Uterus (tissue), 4 donors: ENCODE data around the gene LBH. TPM values are rescaled to one million over a fixed set of nuclear protein-coding genes. Genes with fewer than 3 reads are reported as not detected.
"Not testable (repeated sequence)": the region's sequence is repeated elsewhere in the genome, so short reads cannot be mapped to it uniquely, and the experiment has no call there.

Experiments used
- DNase-seq, 2 donors: peaks; one replicate each; pipeline ENCODE4 v3.0.0-alpha.2; 2019 to 2020
- H3K27ac ChIP-seq, 2 donors: fragments of 200-600 bp; sonication (generic); 1 replicate in 1 of 2; 2 replicates in 1 of 2; pipeline ENCODE4 v1.5.1; 2016 to 2018
- H3K27me3 ChIP-seq, 2 donors: fragments of 200-600 bp; sonication (generic); one replicate each; pipeline ENCODE4 v1.5.1; 2018 to 2019; ENCODE audit warnings: control low read depth in 1 of 2
- H3K36me3 ChIP-seq, 2 donors: fragments of 200-600 bp; sonication (generic); one replicate each; pipeline ENCODE4 v1.5.1; 2019; ENCODE audit warnings: control low read depth in 1 of 2
- H3K4me1 ChIP-seq, 2 donors: fragments of 200-600 bp; sonication (generic); one replicate each; pipeline ENCODE4 v1.5.1; 2018 to 2019; ENCODE audit warnings: control low read depth in 1 of 2
- H3K4me3 ChIP-seq, 2 donors: fragments of 200-600 bp; sonication (generic); 1 replicate in 1 of 2; 2 replicates in 1 of 2; pipeline ENCODE4 v1.5.1; 2018 to 2019; ENCODE audit warnings: mild to moderate bottlenecking in 1 of 2
- H3K9me3 ChIP-seq, 2 donors: fragments of 200-600 bp; sonication (generic); one replicate each; pipeline ENCODE4 v1.5.1; 2019; ENCODE audit warnings: control low read depth in 1 of 2
- POLR2A ChIP-seq, 2 donors: fragments of 450-650 bp; IDR thresholded peaks; one replicate each; pipeline ENCODE4 v1.6.1; 2016; ENCODE audit warnings: antibody characterized with exemption in 2 of 2, mild to moderate bottlenecking in 1 of 2, moderate library complexity in 1 of 2
- intact Hi-C: fragments of 100-400 bp; cut with DNase I; formaldehyde crosslinking; loops from one replicate; pipeline ENCODE4 v1.15.1; 2023; ENCODE audit warnings: low total_unique reads
- total RNA-seq, 4 donors: library from RNA; depleted of rRNA in 3 of 4; stranded (reverse); fragments of >200 nt in 3 of 4; gene quantifications; one replicate each; pipeline versions ENCODE4 v1.1.0 to v1.2.4, GENCODE V29; 2014 to 2023
- TF ChIP-seq, protein P1 (sequence below), 4 experiments: fragments of 200-600 bp in 2 of 4; fragments of 450-650 bp in 2 of 4; sonication (generic) in 2 of 4; IDR thresholded peaks; one replicate each; pipeline ENCODE4 v1.5.1; 2016 to 2019; ENCODE audit warnings: antibody characterized with exemption in 4 of 4, mild to moderate bottlenecking in 2 of 4, moderate library complexity in 1 of 4
- donor health status: DM: yes; HTN: yes; CAD: no.

The LBH gene
- total RNA-seq, 4 donors from 2014 or later, result 30.7 to 94.3 (median 64.5) TPM

DNA sequence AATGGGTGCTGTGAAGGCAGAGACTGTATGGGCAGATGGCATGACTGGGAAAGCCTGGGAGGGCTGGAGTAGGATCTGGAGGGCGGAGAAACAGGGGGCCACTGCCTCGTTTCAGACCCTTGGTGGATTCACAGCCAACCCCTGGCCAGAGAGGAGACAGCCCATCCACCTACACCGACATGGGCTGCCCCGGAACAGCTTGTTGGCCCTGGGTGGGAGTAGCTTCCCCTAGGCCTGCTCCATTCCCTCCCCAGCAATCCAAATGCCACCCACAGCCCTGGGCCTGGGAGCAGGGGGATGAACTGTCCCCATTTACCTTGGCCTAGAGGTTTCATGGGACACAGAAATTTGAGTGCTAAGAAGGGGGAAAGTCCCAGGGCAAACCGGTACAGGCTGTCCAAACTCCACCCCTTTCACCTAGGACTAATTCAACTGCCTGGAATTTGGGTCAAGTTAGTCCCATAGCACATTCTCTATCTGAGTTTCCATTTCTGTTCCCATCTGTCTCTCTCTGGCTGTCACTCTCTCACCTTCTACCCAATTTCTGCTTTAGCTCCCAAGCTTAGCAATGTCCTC lies 37.0 kb downstream of the LBH start:
- peak overlapping the region in 1 of 2 donors; percentile 5 for H3K27ac ChIP-seq
- no peak for DNase-seq
- TF ChIP-seq, protein P1, sequence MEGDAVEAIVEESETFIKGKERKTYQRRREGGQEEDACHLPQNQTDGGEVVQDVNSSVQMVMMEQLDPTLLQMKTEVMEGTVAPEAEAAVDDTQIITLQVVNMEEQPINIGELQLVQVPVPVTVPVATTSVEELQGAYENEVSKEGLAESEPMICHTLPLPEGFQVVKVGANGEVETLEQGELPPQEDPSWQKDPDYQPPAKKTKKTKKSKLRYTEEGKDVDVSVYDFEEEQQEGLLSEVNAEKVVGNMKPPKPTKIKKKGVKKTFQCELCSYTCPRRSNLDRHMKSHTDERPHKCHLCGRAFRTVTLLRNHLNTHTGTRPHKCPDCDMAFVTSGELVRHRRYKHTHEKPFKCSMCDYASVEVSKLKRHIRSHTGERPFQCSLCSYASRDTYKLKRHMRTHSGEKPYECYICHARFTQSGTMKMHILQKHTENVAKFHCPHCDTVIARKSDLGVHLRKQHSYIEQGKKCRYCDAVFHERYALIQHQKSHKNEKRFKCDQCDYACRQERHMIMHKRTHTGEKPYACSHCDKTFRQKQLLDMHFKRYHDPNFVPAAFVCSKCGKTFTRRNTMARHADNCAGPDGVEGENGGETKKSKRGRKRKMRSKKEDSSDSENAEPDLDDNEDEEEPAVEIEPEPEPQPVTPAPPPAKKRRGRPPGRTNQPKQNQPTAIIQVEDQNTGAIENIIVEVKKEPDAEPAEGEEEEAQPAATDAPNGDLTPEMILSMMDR (IDR thresholded peaks at IDR 0.05), result no peak
- no peak for TF ChIP-seq POLR2A (IDR thresholded peaks at IDR 0.05)
- H3K27me3 ChIP-seq, result no peaks in the 10 kb centered on the region
- H3K4me1 ChIP-seq, result peaks cover 0 to 6% of the 10 kb centered on the region in 2 donors
- intact Hi-C loops, result no loop called here
- H3K9me3 ChIP-seq, result peaks cover 0 to 6% of the 10 kb centered on the region in 2 donors
- no peak overlapping the region for H3K4me3 ChIP-seq
- H3K36me3 ChIP-seq, result no peaks in the 10 kb centered on the region

DNA sequence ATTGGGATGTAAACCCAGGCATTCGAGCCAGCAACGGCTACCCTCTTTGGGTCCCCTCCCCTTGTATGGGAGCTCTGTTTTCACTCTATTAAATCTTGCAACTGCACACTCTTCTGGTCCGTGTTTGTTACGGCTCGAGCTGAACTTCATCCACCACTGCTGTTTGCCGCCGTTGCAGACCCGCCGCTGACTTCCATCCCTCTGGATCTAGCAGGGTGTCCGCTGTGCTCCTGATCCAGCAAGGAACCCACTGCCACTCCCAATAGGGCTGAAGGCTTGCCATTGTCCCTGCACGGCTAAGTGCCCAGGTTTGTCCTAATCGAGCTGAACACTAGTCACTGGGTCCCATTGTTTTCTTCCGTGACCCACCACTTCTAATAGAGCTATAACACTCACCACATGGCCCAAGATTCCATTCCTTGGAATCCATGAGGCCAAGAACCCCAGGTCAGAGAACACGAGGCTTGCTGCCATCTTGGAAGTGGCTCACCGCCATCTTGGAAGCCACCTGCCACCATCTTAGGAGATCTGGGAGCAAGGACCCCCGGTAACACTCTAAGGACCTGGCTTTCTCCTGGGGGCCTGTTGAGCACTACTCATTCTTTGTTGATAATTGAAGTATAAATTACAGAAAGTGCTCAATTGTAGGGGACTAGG lies 37.9 kb downstream of the LBH start:
- intact Hi-C loops, result not testable (repeated sequence)

DNA sequence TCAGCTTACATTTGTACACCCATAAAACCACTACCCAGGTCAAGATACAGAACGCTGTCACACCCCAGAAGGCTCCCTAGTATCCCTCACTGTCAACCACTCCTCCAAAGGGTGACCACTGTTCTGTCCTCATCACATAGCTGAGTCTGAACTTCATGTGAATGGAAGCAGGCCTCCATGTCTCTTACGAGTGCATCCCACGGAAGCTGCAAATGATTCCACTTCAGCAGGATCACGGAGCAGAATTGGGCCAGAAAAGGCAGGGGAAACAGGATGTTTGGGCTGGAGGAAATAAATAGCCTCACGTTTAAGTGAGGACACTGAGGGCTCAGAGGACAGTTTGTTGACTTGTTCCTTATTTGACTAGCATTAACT lies 38.4 kb downstream of the LBH start:
- Histone ChIP-seq H3K27ac (no peak overlapping the region), H3K4me1 (peaks cover 0 to 6% of the 10 kb centered on the region in 2 donors), H3K27me3 (no peaks in the 10 kb centered on the region), H3K4me3 (no peak overlapping the region), H3K36me3 (no peaks in the 10 kb centered on the region), H3K9me3 (peaks cover 0 to under 1% of the 10 kb centered on the region in 2 donors)
- TF ChIP-seq, protein P1 (IDR thresholded peaks at IDR 0.05), result no peak
- TF ChIP-seq POLR2A (IDR thresholded peaks at IDR 0.05), result no peak
- no peak for DNase-seq
- intact Hi-C loops, result no loop called here

More for the DNA sequence above, 37.9 kb downstream of the LBH start:
- H3K27ac ChIP-seq, H3K4me1 ChIP-seq, H3K27me3 ChIP-seq, H3K4me3 ChIP-seq, H3K9me3 ChIP-seq, DNase-seq, H3K36me3 ChIP-seq: not testable (repeated sequence)

DNA sequence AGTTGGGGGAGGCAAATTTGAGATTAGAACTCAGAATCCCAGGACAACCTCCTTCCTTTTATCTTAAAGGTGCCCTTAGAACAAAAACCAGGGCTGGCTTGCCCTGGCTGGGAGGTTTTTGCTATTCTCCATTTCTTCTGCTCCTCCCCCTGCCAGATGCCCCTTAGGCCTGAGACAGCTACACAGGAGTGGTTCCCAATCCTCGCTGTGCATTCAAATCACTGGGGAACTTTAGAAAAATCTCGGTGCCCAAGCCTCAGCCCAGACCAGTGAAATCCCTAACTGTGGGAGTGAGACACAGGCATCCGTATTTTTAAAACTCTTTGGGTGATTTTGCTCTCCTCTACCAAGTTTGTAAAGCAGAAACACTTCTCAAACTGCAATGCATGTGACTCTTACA lies 38.8 kb downstream of the LBH start:
- Histone ChIP-seq H3K9me3 (no peaks in the 10 kb centered on the region), H3K36me3 (no peaks in the 10 kb centered on the region), H3K4me3 (no peak overlapping the region), H3K4me1 (peaks cover 0 to 6% of the 10 kb centered on the region in 2 donors), H3K27me3 (no peaks in the 10 kb centered on the region), H3K27ac (no peak overlapping the region)
- TF ChIP-seq, protein P1 (IDR thresholded peaks at IDR 0.05), result no peak
- TF ChIP-seq POLR2A (IDR thresholded peaks at IDR 0.05), result no peak
- intact Hi-C loops, result no loop called here
- no peak for DNase-seq

DNA sequence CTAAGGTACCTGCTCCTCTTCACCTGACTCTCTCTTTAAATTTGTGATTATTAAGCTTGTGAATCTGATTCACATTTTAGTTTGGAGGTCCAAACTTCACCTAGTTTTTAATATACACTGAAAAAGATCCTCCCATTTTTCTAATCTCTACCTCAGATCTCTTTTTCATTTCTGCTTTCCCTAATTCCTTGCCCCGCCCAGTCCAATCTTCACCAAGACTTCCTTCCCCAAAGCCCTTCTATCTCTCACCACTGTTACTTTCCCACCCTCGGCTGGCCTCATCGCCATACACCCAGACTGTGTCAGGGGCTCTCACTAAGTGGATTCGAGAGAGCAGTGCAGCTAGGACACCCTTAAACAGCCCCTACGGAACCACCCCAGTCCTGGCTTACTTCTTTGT lies 40.0 kb downstream of the LBH start:
- intact Hi-C loops, result no loop called here

More for the DNA sequence above, 40.0 kb downstream of the LBH start:
- TF ChIP-seq, protein P1 (IDR thresholded peaks at IDR 0.05), result no peak
- no peak for TF ChIP-seq POLR2A (IDR thresholded peaks at IDR 0.05)
- DNase-seq, result no peak
- H3K4me3 ChIP-seq, result no peak overlapping the region
- no peaks in the 10 kb centered on the region for H3K9me3 ChIP-seq
- no peaks in the 10 kb centered on the region for H3K36me3 ChIP-seq
- no peaks in the 10 kb centered on the region for H3K27me3 ChIP-seq
- H3K4me1 ChIP-seq, result peaks cover 0 to 1% of the 10 kb centered on the region in 2 donors
- H3K27ac ChIP-seq, result no peak overlapping the region
